Stimulated activated CD4-positive, alpha-beta T cell treated with anti-CD3 and anti-CD28 coated beads, Interleukin-12 subunit alpha, Interleukin-12 subunit beta, amount 100 ng/mL, for 24 hours (primary cell): ENCODE measurements around the gene NDUFS1.
"Not testable (repeated sequence)": the region's sequence is repeated elsewhere in the genome, so short reads cannot be mapped to it uniquely, and the experiment has no call there.

Experiments
- DNase-seq, 2 experiments: peaks; one replicate each; pipeline ENCODE4 v3.0.0-alpha.2; 2020; ENCODE audit warnings: low read depth in 2 of 2

Gene NDUFS1

DNA sequence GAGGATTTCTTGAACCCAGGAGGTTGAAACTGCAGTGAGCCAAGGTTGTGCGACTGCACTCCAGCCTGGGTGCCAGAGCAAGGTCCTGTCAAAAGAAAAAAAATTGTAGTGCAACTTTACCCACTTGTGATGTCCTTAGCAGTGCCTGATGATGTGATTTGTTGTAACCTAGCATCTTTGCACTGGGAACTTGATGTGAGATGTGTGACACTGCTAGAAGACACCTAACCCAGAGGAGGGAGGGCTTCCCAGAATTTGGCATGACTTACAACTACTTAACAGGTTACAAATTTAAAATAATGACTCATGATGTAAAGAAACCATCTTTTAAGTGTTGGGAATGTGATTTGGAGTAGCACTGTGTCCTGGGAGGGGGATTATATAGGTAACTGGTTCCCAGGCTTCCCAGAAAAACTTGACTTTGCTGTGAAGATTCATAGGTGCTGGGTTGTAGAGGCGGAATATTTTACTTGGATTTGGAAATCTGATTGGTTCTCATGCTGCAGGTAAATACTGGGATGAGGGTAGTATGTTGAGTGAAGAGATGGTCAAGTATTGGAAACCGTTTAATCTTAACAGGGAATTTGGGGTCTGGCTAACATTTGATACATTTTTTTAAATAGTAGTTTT, 4.1 kb upstream of the NDUFS1 start:
- DNase-seq = no peak

DNA sequence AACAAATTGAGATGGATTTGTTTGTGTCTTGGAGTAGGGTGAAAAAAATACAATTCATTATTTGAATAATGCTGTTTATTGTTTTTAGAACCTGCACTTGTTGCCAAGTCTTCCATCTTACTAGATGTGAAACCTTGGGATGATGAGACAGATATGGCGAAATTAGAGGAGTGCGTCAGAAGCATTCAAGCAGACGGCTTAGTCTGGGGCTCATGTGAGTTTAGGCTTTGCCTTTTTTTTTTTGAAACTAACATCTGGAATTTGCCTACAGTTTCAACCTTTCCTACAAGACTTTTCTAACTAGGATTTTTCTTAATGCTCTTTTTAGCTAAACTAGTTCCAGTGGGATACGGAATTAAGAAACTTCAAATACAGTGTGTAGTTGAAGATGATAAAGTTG, 3.2 kb upstream of the NDUFS1 start:
- DNase-seq = not testable (repeated sequence)

DNA sequence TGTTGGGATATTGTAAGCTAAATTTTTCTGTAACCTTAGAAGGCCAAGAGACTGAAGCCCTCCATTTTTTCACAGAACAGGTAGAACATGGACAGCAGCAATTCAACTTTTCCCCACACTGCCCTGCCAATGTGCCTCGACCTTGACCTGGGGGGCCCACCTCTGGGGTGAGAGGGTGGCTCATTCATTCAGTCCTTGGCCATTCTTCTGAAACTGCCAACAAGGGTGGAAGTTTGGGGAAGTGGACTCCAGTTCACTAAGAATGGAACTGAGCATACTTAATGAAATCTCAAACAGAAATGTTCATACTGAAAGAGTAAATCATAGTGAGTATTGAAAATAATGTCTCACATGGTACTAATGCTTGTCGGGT, 1.5 kb upstream of the NDUFS1 start:
- DNase-seq = peak in 1 of 2 experiments; percentile 6

DNA sequence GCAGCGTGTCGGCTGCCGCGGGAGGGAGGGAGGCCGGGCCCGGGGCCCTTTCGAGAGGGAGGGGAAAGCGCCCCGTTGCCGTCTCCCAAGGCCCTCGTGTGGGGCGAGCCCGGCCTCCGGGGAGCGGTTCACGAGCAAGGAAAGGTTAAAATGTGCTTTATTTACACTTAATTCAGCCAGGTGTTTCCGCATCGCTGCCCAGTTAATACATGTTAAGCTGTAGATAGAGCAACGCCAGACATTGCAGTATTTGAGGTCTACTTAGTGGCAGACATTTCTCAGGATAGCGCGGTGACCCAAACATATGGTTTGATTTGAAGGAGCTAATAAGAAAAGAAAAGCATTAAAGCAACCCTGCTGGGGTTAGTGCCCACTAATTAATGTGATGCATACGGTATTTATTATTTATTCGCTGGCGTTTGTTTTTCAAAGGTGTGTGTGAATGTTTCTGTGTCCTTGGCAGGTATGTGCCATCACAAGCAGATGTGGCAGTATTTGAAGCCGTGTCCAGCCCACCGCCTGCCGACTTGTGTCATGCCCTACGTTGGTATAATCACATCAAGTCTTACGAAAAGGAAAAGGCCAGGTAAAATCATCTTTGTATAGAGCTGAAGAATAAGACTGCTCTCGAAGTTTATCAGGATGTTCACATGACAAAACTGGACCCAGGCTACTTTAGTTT, 1.0 kb upstream of the NDUFS1 start:
- peak in 1 of 2 experiments; percentile 7 for DNase-seq

DNA sequence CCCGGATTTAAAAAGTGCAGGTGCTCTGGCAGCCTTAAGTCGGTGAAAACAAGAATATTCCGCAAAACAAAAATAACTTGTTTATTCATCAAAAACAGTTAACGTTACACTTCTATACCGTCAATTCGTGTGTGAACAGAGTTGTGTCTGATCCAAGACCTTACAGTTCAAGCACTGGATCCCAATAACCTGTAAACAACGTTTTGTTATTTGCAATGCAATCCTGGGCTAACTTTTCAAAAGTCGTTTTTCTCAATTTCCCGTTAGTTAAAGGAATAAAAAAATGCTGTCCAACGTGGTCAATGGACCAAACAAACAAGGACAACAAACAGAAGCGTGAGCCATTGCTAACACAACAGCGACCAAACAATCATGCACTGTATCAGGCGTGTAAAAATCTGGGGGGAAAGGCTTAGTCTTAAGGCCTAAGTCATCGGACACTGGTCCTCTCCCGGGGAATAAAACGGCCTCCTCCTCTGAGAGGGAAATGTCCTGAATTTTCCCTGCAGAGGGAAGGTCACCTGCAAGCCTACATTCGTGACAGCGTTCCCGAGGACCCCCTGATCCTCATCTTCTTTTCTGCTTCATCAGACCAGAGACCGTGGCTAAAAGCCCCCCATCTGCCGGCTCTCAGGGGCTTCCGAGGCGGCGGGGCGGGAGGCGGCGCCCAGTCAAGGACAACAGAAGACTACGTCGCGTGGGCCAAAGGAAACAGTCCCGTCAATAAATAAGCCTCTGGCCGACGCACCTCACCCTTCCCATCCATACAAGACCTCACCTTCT, 490 bp downstream of the NDUFS1 start:
- DNase-seq = no peak

DNA sequence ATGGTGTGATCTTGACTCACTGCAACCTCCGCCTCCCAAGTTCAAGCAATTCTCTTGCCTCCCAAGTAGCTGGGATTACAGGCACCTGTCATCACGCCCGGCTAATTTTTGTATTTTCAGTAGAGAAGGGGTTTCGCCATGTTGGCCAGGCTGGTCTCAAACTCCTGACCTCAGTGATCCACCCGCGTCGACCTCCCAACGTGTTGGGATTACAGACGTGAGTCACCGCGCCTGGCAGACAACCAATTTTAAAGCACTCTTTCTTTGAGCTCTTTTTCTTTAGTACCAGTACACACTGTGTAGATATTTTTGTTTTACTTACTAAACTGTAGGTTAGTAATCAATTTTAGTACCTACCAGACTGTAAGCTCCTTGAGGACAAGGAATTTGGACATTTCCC, 2.2 kb downstream of the NDUFS1 start:
- DNase-seq = not testable (repeated sequence)

DNA sequence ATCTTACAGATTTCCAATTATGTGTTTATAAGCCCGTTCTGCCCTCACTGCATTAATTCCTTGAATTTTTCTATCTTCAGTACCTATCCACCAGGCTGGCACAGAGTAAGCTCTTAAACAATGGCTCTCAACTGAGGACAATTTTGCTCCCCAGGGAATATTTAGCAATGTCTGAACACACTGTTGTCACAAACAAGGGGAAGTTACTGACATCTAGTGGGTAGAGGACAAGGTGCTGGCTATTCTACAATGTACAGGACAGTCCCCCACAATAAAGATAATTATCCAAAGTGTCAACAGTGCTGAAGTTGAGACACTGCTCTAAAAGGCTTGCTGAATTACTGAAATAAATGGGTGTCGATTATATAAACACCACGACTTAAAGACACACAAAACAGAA, 5.0 kb downstream of the NDUFS1 start:
- no peak for DNase-seq

DNA sequence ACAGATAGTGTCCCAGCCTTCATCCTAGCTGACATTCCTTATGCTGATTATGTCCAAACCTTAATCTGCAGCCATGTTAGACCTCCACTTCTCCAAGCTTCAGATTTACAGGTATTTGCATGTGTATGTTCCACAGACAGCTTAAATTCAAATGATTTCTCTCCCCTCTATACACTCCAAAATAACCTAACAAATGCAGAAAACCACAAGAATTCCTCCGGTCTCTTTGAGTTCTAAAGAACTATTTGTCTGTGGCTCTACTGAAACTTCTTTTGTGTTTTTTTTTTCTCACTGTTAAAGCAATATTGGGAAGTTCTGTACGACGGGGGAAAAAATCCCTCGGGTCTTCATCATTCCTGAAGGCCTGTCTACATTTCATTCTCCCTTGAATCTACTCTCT, 8.6 kb downstream of the NDUFS1 start:
- no peak for DNase-seq

DNA sequence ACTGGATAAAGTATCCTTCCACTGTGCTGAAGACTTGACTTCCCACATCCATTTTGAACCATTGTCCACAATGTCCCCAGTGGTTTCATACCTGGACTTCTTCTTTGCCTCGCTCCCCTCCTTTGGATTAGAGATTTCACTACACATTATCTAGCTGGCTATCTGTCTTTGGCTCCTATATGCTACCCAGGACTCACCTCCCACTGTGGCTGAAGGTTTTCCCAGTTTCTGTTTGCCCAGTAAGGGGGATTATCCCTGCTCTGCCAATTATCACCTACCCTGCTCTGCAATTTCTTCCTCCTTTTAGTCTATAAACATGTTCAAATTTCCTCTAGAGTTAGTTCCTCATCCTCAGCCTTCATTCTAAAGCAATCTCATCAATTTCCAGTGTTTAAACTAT, 9.1 kb downstream of the NDUFS1 start:
- DNase-seq = no peak

DNA sequence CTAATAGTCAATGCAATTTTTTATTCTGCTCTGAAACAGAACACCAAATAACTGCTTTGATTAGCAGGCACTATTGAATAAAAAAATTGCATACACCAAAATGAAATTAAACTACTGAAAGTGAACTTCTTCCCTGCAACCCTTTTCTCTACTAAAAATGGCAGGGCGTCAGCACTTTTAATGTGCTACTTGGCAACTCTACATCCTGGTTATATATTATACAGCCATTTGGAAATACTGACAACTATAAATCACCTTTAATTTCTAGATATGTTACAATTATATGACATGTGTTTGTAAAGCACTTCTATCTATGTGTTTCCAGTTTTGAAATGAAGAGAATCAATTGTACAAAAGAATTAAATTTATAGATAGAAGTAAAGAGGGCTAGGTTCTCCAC, 9.9 kb downstream of the NDUFS1 start:
- DNase-seq = no peak

DNA sequence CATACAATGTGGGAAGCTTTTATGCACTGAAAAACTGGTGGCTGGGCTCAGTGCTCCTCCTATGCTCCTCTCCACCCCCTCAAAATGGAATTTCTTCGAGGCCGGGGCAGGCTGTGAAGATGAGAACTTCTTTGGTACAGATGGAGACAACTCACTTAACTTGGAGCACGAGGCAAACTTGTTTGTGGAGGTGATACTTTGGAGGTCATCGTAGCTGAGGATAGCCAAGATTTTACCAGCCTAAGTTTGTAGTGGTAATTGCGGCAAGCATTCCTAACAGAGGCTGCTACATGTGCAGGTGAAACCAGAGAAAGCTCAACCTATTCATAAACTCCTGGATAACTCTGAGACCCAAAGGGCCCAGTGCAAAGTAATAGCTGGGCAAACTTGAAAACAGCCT, 13.6 kb downstream of the NDUFS1 start:
- DNase-seq = no peak

DNA sequence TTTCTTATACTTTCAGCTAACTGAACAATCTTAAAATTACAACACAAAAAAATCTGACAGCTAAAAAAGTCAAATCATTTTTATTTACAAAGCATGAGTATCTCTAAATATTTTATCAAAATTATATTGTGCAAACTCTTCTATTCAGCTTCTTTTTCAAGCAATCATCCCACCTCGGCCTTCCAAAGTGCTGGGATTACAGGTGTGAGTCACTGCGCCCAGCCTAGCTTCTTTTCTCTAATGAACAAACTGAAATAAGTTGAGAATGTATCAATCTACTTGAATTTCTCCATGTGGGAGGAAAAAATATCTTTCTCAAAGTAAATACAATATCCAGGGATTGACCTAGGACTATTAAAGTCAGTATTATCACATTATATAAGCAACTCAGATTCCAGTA, 14.9 kb downstream of the NDUFS1 start:
- no peak for DNase-seq

DNA sequence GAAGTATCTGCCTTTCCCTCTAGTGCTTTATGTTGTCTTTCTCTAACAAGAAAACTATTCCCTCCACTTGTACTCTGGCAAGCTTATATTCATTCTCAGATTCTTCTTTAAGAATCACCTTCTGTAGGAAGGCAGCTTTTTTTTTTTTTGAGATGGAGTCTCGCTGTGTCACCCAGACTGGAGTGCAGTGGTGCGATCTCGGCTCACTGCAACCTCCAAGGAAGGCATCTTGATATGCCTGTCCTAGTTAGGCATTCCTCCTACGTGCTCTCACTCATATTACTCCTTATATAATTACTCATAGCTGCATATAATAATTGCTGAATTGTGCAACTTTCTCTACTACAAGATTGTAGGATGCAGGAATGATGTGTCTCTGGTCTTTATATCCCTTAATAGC, 15.8 kb downstream of the NDUFS1 start:
- DNase-seq = no peak

DNA sequence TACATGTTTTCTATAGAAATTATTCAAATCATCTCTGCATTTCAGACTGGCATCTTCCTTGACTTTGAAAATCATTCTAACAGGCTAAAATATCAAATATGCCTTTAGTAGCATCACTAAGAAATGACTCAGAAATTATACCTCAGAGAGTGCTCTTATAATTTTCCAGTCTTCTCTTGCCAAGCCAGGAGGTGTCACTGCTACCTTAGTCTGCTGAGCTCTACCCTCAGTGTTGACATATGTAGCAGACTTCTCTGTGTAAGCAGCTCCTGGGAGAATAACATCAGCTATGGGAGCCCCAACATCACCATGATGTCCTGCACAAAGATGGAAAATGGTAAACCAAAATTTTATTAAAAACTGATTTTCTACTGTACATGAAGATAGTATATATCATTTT, 31.6 kb downstream of the NDUFS1 start:
- DNase-seq = no peak

DNA sequence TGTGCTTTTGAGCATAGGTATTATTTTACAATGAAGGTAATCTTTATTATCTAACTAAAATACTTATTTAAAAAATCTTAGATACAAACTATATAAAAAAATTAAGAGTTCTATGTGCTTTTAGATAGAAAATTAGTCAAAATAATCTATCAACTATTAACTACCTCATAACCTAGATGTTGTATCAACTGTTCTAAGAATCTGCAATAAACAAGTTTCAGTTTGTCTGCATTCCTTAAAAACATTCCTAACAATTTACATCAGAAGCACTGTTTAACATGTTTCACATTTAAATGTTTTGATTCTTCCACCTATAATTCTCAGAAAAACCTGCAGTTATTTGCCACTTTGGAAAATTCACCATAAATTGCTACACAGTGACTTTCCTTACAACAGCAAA, 33.3 kb downstream of the NDUFS1 start:
- DNase-seq = no peak

DNA sequence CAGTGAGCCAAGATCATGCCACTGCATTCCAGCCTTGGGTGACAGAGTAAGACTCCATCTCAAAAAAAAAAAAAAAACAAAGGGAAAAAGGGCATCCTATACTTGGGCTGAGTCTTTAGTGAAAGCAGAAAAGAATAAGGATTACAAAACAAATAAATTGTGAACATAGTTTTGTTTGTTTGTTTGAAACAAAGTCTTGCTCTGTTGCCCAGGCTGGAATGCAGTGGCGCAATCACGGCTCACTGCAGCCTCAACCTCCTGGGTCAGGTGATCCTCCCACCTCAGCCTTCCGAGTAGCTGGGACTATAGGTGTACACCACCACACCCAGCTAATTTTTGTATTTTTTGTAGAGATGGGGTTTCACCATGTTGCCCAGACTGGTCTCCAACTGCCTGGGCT, 36.7 kb downstream of the NDUFS1 start:
- not testable (repeated sequence) for DNase-seq

DNA sequence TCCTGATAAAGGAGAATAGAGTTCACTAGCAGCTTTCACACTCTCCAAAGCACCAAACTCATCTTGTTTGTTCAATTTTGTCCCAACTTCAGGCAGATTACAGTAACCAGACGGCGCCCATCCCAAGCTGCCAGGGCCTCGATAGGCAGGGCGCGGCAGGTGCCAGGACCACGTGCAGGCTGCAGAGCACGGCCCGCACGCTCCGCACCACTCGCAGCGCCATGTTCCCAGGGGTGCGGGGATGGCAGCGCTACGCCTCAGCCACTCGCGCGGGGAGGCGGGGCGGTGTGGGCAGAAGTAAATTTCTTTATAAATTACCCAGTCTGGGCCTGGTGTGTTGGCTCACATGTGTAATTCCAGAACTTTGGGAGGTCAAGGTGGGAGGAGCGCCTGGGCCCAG, 43.0 kb downstream of the NDUFS1 start:
- DNase-seq = no peak

DNA sequence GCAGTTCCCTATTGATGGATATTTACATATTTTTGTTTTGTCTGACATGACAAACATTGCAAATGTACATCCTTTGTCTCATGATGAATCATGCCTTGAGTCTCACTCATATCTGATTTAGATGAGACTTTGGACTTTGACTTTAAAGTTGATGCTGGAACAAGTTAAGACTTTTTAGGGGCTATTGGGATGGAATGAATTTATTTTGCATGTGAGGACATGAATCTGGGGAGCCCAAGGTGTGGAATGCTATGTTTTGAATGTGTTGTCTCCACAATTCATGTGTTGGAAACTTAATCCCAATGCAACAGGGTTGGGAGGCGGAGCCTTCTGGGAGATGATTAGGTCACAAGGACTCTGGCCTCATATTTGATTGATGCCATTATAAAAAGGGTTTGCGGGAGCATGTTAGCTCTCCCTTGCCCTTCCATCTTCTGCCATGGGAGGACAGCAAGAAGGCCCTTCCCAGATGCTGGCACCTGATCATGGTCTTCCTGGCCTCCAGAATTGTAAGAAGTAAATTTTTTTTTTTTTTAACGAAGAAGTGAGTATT, 44.1 kb downstream of the NDUFS1 start:
- no peak for DNase-seq

DNA sequence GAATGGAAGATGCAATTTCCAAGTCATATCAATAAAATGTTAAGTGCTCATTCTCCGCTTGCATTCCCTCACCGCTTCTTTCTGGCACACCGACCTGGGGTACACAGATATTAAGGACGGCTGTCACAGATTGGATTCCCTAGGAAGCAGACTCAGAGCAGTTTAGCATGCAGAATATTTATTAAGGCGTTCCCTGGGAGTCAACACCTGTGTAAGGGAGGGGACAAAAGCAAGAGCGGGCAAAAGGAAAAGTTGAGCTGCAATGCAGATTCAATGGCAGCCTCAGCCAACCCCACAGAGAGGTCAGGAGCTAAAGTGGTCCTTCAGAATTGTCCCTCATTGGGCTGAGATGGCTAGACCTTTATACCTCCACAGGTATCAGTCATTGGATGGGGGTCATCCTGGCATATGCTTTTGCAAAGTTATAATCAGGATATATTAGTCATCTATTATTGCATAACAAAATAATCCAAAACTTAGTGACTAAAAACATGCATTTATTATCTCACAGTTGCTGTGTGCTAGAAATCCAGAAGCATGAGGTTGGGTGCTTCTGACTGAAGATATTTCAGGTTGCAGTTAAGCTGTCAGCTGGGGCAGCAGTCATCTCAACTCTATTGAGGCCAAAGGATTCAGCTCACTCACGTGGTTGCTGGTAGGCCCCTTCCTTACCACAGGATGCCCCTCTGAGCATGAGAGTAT, 46.2 kb downstream of the NDUFS1 start:
- DNase-seq = no peak

DNA sequence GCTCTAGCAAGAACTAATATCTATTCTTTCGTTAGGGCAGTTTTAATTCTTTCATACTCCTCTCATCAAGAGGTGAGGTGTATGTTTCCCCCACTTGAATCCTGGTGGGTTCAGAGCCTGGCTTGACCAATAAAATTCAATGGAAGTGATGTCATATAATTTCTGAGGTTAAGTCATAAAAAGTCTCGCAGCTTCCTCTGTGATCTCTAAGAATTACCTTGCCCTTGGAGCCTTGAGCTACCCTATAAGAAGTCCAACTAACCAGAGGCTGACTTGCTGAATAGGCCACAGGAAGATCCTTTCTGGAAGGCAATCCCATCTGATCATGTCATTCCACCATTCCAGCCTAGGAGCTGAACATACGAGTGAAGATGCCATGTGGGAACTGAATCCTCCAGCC, 47.1 kb downstream of the NDUFS1 start:
- DNase-seq = no peak

DNA sequence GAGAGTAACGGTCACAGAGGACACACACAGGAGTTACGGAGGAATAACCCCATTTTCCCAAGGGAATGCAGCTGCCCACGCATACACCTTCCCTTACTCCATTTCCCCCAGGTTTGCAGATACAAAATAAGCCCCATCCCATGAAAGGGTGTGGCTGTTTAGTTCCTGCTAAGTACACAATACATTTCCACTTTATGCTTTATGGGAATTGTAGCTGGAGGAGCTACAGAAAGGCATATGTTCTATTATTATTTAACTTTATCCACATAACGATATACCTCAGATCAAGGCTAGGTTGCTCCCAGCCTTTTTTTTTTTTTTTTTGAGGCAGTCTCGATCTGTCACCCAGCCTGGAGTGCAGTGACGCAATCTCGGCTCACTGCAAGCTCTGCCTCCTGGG, 50.5 kb downstream of the NDUFS1 start:
- DNase-seq = no peak

DNA sequence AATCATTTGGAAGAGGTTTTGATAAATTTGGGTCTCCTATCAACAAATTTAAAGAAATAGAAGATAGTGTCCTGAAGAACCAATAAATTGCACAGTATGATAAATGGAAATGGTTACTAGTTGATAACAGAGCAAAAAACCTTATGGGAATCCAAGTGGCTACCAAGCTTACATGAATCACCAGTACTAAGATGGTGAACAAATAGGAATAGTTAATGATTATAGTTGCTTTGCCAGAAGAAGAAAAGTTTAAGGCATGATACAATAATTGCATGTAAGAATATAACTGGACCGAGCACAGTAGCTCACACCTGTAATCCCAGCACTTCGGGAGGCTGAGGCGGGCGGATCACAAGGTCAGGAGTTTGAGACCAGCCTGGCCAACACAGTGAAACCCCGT, 53.7 kb downstream of the NDUFS1 start:
- no peak for DNase-seq
